ENCODE measurements around the gene DENND4A. TPM values are rescaled to one million over a fixed set of nuclear protein-coding genes. Genes with fewer than 3 reads are reported as not detected.

DENND4A gene
- total and polyA plus RNA-seq, 9 of the 15 experiments (the other 6 are each of a cell fraction or from before 2014, with no cell fraction given) = 6.8 to 32.3 (median 19.9) TPM

DNA sequence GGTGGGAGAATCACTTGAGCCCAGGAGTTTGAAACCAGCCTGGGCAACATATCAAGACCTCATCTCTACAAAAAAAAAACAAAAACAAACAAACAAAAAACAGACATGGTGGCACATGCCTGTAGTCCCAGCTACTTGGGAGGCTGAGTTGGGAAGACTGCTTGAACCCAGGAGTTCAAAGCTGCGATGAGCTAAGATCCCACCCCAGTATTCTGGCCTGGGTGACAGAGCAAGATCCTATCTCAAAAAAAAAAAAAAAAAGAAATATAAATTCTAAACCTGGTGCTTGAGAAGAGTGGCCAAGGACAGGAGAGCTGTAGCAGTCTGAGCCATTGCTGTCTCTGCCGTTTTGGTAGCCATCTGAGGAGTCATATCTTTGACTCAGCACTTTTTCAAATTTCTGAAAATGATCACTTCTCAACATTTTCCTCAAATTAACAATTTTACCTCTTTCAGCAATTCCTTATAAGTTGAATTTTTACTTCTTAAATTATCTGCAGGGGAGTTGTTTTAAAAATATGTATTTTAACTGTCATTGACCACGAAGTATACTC lies 3.6 kb upstream of the DENND4A start (continued):
- TF ChIP-seq, protein P1, sequence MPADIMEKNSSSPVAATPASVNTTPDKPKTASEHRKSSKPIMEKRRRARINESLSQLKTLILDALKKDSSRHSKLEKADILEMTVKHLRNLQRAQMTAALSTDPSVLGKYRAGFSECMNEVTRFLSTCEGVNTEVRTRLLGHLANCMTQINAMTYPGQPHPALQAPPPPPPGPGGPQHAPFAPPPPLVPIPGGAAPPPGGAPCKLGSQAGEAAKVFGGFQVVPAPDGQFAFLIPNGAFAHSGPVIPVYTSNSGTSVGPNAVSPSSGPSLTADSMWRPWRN (IDR thresholded peaks at IDR 0.05; ENCODE audit: low read depth) = no peak
- TF ChIP-seq BRD9 (IDR thresholded peaks at IDR 0.05; ENCODE audit: low read depth, partially characterized antibody) (peak; percentile 26), PHF8 (IDR thresholded peaks at IDR 0.05; ENCODE audit: borderline replicate concordance, low read length) (no peak), ZNF76 (CRISPR knock-in tag; IDR thresholded peaks at IDR 0.05; ENCODE audit: borderline replicate concordance) (no peak), BRCA1 (IDR thresholded peaks at IDR 0.05) (no peak), BRCA1 (CRISPR knock-in tag; IDR thresholded peaks at IDR 0.05) (no peak), ZNF740 (CRISPR knock-in tag; IDR thresholded peaks at IDR 0.05) (no peak), ZNF740 (tag; IDR thresholded peaks at IDR 0.05) (no peak), HDAC6 (IDR thresholded peaks at IDR 0.05; ENCODE audit: low read depth, low read length) (no peak), DPF2 (IDR thresholded peaks at IDR 0.05) (peak; percentile 70), C11orf30 (IDR thresholded peaks at IDR 0.05; ENCODE audit: low read depth) (peak; percentile 99), ZNF263 (CRISPR knock-in tag; IDR thresholded peaks at IDR 0.05; ENCODE audit: borderline replicate concordance) (no peak), NEUROD1 (IDR thresholded peaks at IDR 0.05; ENCODE audit: borderline replicate concordance, low read depth, low read length, partially characterized antibody) (no peak), NFIC (IDR thresholded peaks at IDR 0.05) (no peak), ZNF212 (CRISPR knock-in tag; IDR thresholded peaks at IDR 0.05) (no peak), PHTF2 (CRISPR knock-in tag; IDR thresholded peaks at IDR 0.05) (no peak), SAFB2 (IDR thresholded peaks at IDR 0.05; ENCODE audit: borderline replicate concordance, low read depth, low read length, severe bottlenecking) (no peak), NBN (IDR thresholded peaks at IDR 0.05; ENCODE audit: low read depth) (no peak), HMG20A (CRISPR knock-in tag; conservative IDR thresholded peaks at IDR 0.05) (no peak), ZNF184 (CRISPR knock-in tag; IDR thresholded peaks at IDR 0.05) (no peak)
- TF ChIP-seq, protein P2, sequence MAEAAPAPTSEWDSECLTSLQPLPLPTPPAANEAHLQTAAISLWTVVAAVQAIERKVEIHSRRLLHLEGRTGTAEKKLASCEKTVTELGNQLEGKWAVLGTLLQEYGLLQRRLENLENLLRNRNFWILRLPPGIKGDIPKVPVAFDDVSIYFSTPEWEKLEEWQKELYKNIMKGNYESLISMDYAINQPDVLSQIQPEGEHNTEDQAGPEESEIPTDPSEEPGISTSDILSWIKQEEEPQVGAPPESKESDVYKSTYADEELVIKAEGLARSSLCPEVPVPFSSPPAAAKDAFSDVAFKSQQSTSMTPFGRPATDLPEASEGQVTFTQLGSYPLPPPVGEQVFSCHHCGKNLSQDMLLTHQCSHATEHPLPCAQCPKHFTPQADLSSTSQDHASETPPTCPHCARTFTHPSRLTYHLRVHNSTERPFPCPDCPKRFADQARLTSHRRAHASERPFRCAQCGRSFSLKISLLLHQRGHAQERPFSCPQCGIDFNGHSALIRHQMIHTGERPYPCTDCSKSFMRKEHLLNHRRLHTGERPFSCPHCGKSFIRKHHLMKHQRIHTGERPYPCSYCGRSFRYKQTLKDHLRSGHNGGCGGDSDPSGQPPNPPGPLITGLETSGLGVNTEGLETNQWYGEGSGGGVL (CRISPR knock-in tag; IDR thresholded peaks at IDR 0.05) = no peak
